Heart right ventricle (tissue), 16 donors: Measurements from ENCODE around the gene BACE1-AS. TPM values are rescaled to one million over a fixed set of nuclear protein-coding genes. Genes with fewer than 3 reads are reported as not detected.
A peak's percentile ranks its signal among the peaks of the same experiment; 100 is the strongest.

Source experiments
- ATAC-seq, 8 donors: fragments of 200-7000 bp; cut with Tn5 transposase; one replicate each; pipeline ENCODE4 v1.9.1; 2020; ENCODE audit warnings: mild to moderate bottlenecking in 8 of 8, moderate library complexity in 8 of 8, moderate number of reproducible peaks in 1 of 8
- DNase-seq, 2 donors: peaks; one replicate each; pipeline ENCODE4 v3.0.0-alpha.2; 2020
- H3K27ac ChIP-seq, 10 donors: fragments of 200-600 bp; sonication (generic) in 2 of 10; one replicate each; pipeline versions ENCODE4 v1.5.0 to v1.8.0; 2020 to 2022; ENCODE audit warnings: mild to moderate bottlenecking in 3 of 10
- H3K27me3 ChIP-seq, 7 donors: fragments of 200-600 bp; one replicate each; pipeline ENCODE4 v1.8.0; 2021 to 2022; ENCODE audit warnings: mild to moderate bottlenecking in 2 of 7
- H3K36me3 ChIP-seq, 9 donors: fragments of 200-600 bp; sonication (generic) in 1 of 9; one replicate each; pipeline versions ENCODE4 v1.5.0 to v1.8.0; 2020 to 2022; ENCODE audit warnings: mild to moderate bottlenecking in 2 of 9
- H3K4me1 ChIP-seq, 9 donors: fragments of 200-600 bp; sonication (generic) in 1 of 9; one replicate each; pipeline versions ENCODE4 v1.5.0 to v1.8.0; 2020 to 2022; ENCODE audit warnings: mild to moderate bottlenecking in 4 of 9
- H3K4me3 ChIP-seq, 10 donors: fragments of 200-600 bp; sonication (generic) in 2 of 10; one replicate each; pipeline versions ENCODE4 v1.5.0 to v1.8.0; 2020 to 2022; ENCODE audit warnings: mild to moderate bottlenecking in 7 of 10, moderate library complexity in 2 of 10
- H3K9me3 ChIP-seq, 11 donors: fragments of 200-600 bp in 10 of 11; sonication (generic) in 2 of 11; one replicate each; pipeline versions ENCODE4 v1.5.0 to v1.8.0; 2013 to 2022; ENCODE audit warnings: mild to moderate bottlenecking in 2 of 11, control low read depth in 1 of 11, moderate library complexity in 1 of 11
- CTCF ChIP-seq, 9 donors: fragments of 200-600 bp; sonication (generic) in 2 of 9; IDR thresholded peaks; one replicate each; pipeline versions ENCODE4 v1.5.0 to v1.8.0; 2021 to 2022; ENCODE audit warnings: antibody characterized with exemption in 9 of 9, mild to moderate bottlenecking in 5 of 9, moderate library complexity in 1 of 9
- WGBS, 2 donors: extraction: QIAGEN DNeasy Blood & Tissue Kit; methylation state at CpG; one replicate each; pipeline ENCODE4 v1.1.7; 2013; ENCODE audit warnings: inconsistent platforms in 1 of 2; 5-methylcytosine and 5-hydroxymethylcytosine counted together
- intact Hi-C, 10 donors: fragments of 100-400 bp; cut with DNase I; formaldehyde crosslinking; loops; one replicate each; pipeline versions ENCODE4 v1.11.1 to v1.14.2; 2022
- polyA plus RNA-seq, 2 donors: library from polyadenylated mRNA; stranded (reverse); fragments of 200-250 nt; gene quantifications; one replicate each; pipeline ENCODE4 v1.2.3, GENCODE V29; 2013
- total RNA-seq, 10 donors: library from RNA; stranded (reverse); fragmentation: NEBNext Ultra II Directional in 3 of 10; extraction: Animal tissue kit (Norgen Biotek cat#: 25700) in 3 of 10; gene quantifications; one replicate each; pipeline versions ENCODE4 v1.2.1 to v1.2.4, GENCODE V29; 2021 to 2023
- donor health status: Arrhythmogenic right ventricular cardiomyopathy.
- donor health status: ischemic (EF 13 %, LVEDD 7.1; RV severe dilation, severe dysfunction).
- donor health status: healthy with polysubstance abuse.
- donor health status: DM: no; HTN: yes; CAD: no.
- donor health status: DM: no; HTN: no; CAD: no.
- donor health status: ischemic (EF 25% LVEDD 6.9; RV normal size, moderate dysfunction).
- donor health status: ischemic (EF 25% LVEDD 5.7; RV mildly dilated, moderate dysfunction).
- donor health status: healthy.
- donor health status: DM: yes; HTN: yes; CAD: no.
- donor health status: Ischemic cardiomyopathy.
- donor health status: ischemic (EF 35%, LVEDD 5.7; RV mildly dilated, moderate dysfunction).
- donor health status: nonischemic (EF 11% LVEDD 7.7; RV severe dilation, severe dysfunction).
- donor health status: DM: yes; HTN: yes; CAD: no.
- donor health status: PGD.
- donor health status: ischemic (EF 29% LVEDD 5.4; RV normal size, mild dysfunction).
- donor health status: nonischemic (EF 23%, LVEDD 6.1; RV moderate dilation, normal function).

BACE1-AS gene
- total and polyA plus RNA-seq, 12 donors = 3.9 to 20.0 (median 11.9) TPM

- H3K4me3 ChIP-seq = peak overlapping the region; percentile 65 to 95 (median 88)
- H3K4me1 ChIP-seq = peaks cover 11 to 37% (median 22%) of the 10 kb centered on the region in 9 donors
- ATAC-seq = peak; percentile 23 to 75 (median 39)
- WGBS, 2 donors = 1 to 2% methylated on average over 62 of the region's 62 CpGs
- DNase-seq = no peak
- H3K36me3 ChIP-seq = peaks cover 0 to 2% (median 0%) of the 10 kb centered on the region in 9 donors
- no peaks in the 10 kb centered on the region for H3K9me3 ChIP-seq
- peak overlapping the region in 9 of 10 donors; percentile 40 to 80 (median 69) for H3K27ac ChIP-seq
- intact Hi-C loops = loop anchor here in 3 of 10 donors (2.0 to 10.0 kb wide), 3 partner anchors 81 to 83 kb away; partner anchors contain the start of genes PCSK7 (in 3 of the 3) and RNF214 (in 3 of the 3)
- peaks cover 0 to 8% (median 0%) of the 10 kb centered on the region in 7 donors for H3K27me3 ChIP-seq
- no peak for TF ChIP-seq CTCF (IDR thresholded peaks at IDR 0.05)
Measured at GRCh38 chr11:117315285-117316196, 24.4 kb downstream of the BACE1-AS start.

GRCh38 chr11:117316197-117316961 lies 25.2 kb downstream of the BACE1-AS start, which contains the start of gene BACE1:
Gene BACE1 (minus strand): TSS chr11:117316256. CDS start chr11:117315795, 461 bp downstream.
- peak in 8 of 9 donors; percentile 22 to 66 (median 39) for TF ChIP-seq CTCF (IDR thresholded peaks at IDR 0.05)
- ATAC-seq (peak; percentile 92 to 97 (median 96)), DNase-seq (peak; percentile 83 to 90)
- Histone ChIP-seq H3K4me1 (peaks cover 11 to 37% (median 22%) of the 10 kb centered on the region in 9 donors), H3K27me3 (peaks cover 0 to 8% (median 0%) of the 10 kb centered on the region in 7 donors), H3K36me3 (no peaks in the 10 kb centered on the region), H3K27ac (peak within 1 kb of the TSS in 9 of 10 donors; percentile 40 to 80 (median 69)), H3K4me3 (peak within 1 kb of the TSS; percentile 65 to 95 (median 88)), H3K9me3 (no peaks in the 10 kb centered on the region)
- 10 to 12% methylated on average over 29 of the region's 29 CpGs for WGBS, 2 donors
- intact Hi-C loops = loop anchor here in 3 of 10 donors (2.0 to 10.0 kb wide), 3 partner anchors 82 to 84 kb away; partner anchors contain the start of genes PCSK7 (in 3 of the 3) and RNF214 (in 3 of the 3)

- Histone ChIP-seq H3K4me1 (peaks cover 11 to 28% (median 22%) of the 10 kb centered on the region in 9 donors), H3K4me3 (no peak overlapping the region), H3K36me3 (no peaks in the 10 kb centered on the region), H3K9me3 (no peaks in the 10 kb centered on the region), H3K27ac (no peak overlapping the region), H3K27me3 (peaks cover 0 to 8% (median 0%) of the 10 kb centered on the region in 7 donors)
- DNase-seq (no peak), ATAC-seq (no peak)
- no peak for TF ChIP-seq CTCF (IDR thresholded peaks at IDR 0.05)
- 74 to 85% methylated on average over 7 of the region's 7 CpGs for WGBS, 2 donors
- intact Hi-C loops = loop anchor here in 2 of 10 donors (5.0 to 10.0 kb wide), 2 partner anchors 84 to 86 kb away; partner anchors contain the start of genes PCSK7 (in 2 of the 2) and RNF214 (in 2 of the 2)
Measured at GRCh38 chr11:117318738-117319137, 27.6 kb downstream of the BACE1-AS start.
